Naive thymus-derived CD8-positive, alpha-beta T cell (primary cell): ENCODE measurements around the gene BAHCC1. TPM values are rescaled to one million over a fixed set of nuclear protein-coding genes. Genes with fewer than 3 reads are reported as not detected.

ENCODE experiments used
- ATAC-seq, 2 donors: fragments of 150-1000 bp; cut with Tn5 transposase in 1 of 2; sonication (Bioruptor Pico), chemical (Tn5 transposase) in 1 of 2; 1 replicate in 1 of 2; 2 replicates in 1 of 2; pipeline ENCODE4 v1.10.0; 2021; ENCODE audit warnings: mild to moderate bottlenecking in 2 of 2, moderate library complexity in 2 of 2
- POLR2A ChIA-PET: fragments of 350-600 bp; sonication (Branson Sonifier 250); formaldehyde crosslinking; loops from one replicate; lab custom pipeline; 2021; ENCODE audit warnings: antibody characterized with exemption; lab: Charles Lee
- DNase-seq, 10 donors: peaks; one replicate each; pipeline versions ENCODE4 v3.0.0 to v3.0.0-alpha.2; 2020 to 2022
- H3K27ac Mint-ChIP-seq, 10 donors: one replicate each; pipeline ENCODE4 v1.8.0; 2020 to 2022; ENCODE audit warnings: mild to moderate bottlenecking in 10 of 10, mixed read lengths in 10 of 10, moderate library complexity in 4 of 10, inconsistent platforms in 1 of 10
- H3K27me3 Mint-ChIP-seq, 5 donors: one replicate each; pipeline ENCODE4 v1.8.0; 2021 to 2022; ENCODE audit warnings: mixed read lengths in 5 of 5
- H3K36me3 Mint-ChIP-seq, 3 donors: one replicate each; pipeline ENCODE4 v1.8.0; 2020 to 2022; ENCODE audit warnings: mixed read lengths in 3 of 3, mild to moderate bottlenecking in 2 of 3, inconsistent platforms in 1 of 3
- H3K4me1 Mint-ChIP-seq, 4 donors: one replicate each; pipeline ENCODE4 v1.8.0; 2021 to 2022; ENCODE audit warnings: mixed read lengths in 4 of 4
- H3K4me3 Mint-ChIP-seq, 10 donors: one replicate each; pipeline ENCODE4 v1.8.0; 2020 to 2022; ENCODE audit warnings: mild to moderate bottlenecking in 10 of 10, mixed read lengths in 10 of 10, moderate library complexity in 6 of 10, inconsistent platforms in 1 of 10
- H3K9me3 Mint-ChIP-seq, 9 donors: one replicate each; pipeline ENCODE4 v1.8.0; 2020 to 2022; ENCODE audit warnings: mixed read lengths in 9 of 9, mild to moderate bottlenecking in 3 of 9, inconsistent platforms in 1 of 9, moderate library complexity in 1 of 9
- polyA plus RNA-seq, 3 donors: library from polyadenylated mRNA; unstranded; fragments of 300-500 nt; fragmentation: Illumina TruSeq; gene quantifications; one replicate each; pipeline ENCODE4 v1.2.3, GENCODE V29; 2021
- total RNA-seq, 8 experiments: library from RNA in 2 of 8; stranded (reverse) in 2 of 8; gene quantifications; one replicate each; pipeline ENCODE4 v1.2.3 and lab custom pipeline; 2021 to 2026

BAHCC1 gene
- total and polyA plus RNA-seq, 5 experiments from 2014 or later = not detected

DNA sequence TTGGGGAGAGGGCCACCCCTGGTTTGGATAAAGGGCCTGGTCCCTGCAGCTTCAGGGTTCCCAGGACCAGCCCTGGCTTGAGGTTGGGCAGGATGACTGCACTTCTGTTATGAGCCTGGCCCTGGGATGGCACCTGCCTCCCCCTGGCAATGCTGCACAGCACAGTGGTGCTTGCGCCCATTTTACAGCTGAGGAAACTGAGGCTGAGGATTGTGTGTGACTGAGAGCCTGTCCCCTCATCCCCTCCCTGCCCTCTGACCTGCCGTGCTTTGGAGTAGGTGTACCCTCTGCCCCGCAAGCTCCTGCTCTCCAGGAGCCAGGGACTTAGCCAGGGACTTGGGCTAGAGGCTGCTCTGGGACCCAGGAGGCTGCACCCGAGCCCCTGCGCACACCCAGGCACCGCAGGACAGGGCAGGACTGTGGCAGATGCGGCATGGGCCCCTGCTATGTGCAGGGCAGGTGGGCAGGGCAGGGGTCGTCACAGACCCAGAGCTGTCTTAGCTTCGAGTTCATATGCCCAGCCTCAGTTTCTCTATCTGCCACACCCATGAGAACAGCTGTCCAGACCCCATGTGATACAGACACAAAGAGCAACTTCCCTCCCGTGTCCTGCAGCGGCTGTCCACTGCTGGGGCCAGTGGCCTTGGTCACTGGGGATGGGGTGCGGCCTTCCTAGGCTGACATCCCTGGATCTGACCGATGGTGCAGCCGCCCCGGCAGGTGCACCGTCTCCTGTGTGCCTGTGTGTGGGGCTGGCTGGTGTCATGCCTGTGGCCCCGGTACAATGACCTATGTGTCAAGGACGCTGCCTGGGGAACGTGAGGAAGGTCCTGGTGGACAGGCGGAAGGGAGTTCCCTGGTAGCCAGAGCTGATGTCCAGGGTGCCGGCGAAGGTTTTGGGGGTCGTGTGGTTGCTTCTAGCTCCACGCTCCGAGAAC, 36.6 kb downstream of the BAHCC1 start:
- no peak for ATAC-seq
- H3K27me3 Mint-ChIP-seq = peaks cover 2 to 61% (median 9%) of the 10 kb centered on the region in 5 donors
- H3K4me1 Mint-ChIP-seq = peaks cover 8 to 27% (median 17%) of the 10 kb centered on the region in 4 donors
- H3K27ac Mint-ChIP-seq = no peak overlapping the region
- H3K4me3 Mint-ChIP-seq = no peak overlapping the region
- POLR2A ChIA-PET = interaction anchor here (0.8 kb wide), 1 partner anchor 1070 kb away, joined by 4 read pairs; no protein-coding TSS in a partner anchor
- no peaks in the 10 kb centered on the region for H3K9me3 Mint-ChIP-seq
- peaks cover 0 to 2% (median 0%) of the 10 kb centered on the region in 3 donors for H3K36me3 Mint-ChIP-seq
- no peak for DNase-seq

GRCh38 chr17:81432941-81433340, 37.7 kb downstream of the BAHCC1 start:
- peaks cover 4 to 16% (median 10%) of the 10 kb centered on the region in 4 donors for H3K4me1 Mint-ChIP-seq
- ATAC-seq (no peak), DNase-seq (no peak)
- POLR2A ChIA-PET = interaction anchor here (0.9 kb wide), 1 partner anchor 10 kb away, joined by 4 read pairs; no protein-coding TSS in a partner anchor
- no peaks in the 10 kb centered on the region for H3K9me3 Mint-ChIP-seq
- peaks cover 0 to 57% (median 9%) of the 10 kb centered on the region in 5 donors for H3K27me3 Mint-ChIP-seq
- H3K36me3 Mint-ChIP-seq = peaks cover 0 to 2% (median 0%) of the 10 kb centered on the region in 3 donors
- H3K27ac Mint-ChIP-seq = no peak overlapping the region
- H3K4me3 Mint-ChIP-seq = no peak overlapping the region

DNA sequence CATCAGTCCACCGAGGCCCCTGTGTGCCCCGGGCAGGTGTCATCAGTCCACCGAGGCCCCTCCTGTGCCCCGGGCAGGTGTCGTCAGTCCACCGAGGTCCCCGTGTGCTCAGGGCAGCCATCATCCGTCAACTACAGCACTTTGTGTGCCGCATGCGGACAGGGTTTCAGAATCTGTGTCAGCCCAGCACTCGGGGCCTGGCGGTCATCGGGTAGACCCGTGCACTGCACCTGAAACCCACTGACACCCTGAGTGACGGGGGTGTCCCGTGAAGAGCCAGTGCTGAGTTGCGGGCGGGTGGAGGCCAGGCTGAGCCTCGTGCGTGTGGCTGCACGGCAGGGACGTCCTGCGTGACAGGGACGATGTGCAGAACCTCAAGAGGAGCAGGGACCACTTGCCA, 38.4 kb downstream of the BAHCC1 start:
- POLR2A ChIA-PET = interaction anchor here (0.9 kb wide), 1 partner anchor 10 kb away, joined by 4 read pairs; no protein-coding TSS in a partner anchor
- H3K27me3 Mint-ChIP-seq = peaks cover 0 to 54% (median 9%) of the 10 kb centered on the region in 5 donors
- no peak overlapping the region for H3K27ac Mint-ChIP-seq
- H3K4me3 Mint-ChIP-seq = no peak overlapping the region
- DNase-seq (no peak), ATAC-seq (no peak)
- H3K9me3 Mint-ChIP-seq = no peaks in the 10 kb centered on the region
- H3K36me3 Mint-ChIP-seq = peaks cover 0 to 2% (median 0%) of the 10 kb centered on the region in 3 donors
- peaks cover 3 to 12% (median 7%) of the 10 kb centered on the region in 4 donors for H3K4me1 Mint-ChIP-seq

GRCh38 chr17:81434072-81434471, 38.8 kb downstream of the BAHCC1 start:
- peaks cover 4 to 12% (median 6%) of the 10 kb centered on the region in 4 donors for H3K4me1 Mint-ChIP-seq
- H3K4me3 Mint-ChIP-seq = no peak overlapping the region
- no peak overlapping the region for H3K27ac Mint-ChIP-seq
- H3K9me3 Mint-ChIP-seq = no peaks in the 10 kb centered on the region
- ATAC-seq (no peak), DNase-seq (no peak)
- H3K36me3 Mint-ChIP-seq = peaks cover 0 to 2% (median 0%) of the 10 kb centered on the region in 3 donors
- POLR2A ChIA-PET = no interaction called here
- peaks cover 0 to 51% (median 10%) of the 10 kb centered on the region in 5 donors for H3K27me3 Mint-ChIP-seq

DNA sequence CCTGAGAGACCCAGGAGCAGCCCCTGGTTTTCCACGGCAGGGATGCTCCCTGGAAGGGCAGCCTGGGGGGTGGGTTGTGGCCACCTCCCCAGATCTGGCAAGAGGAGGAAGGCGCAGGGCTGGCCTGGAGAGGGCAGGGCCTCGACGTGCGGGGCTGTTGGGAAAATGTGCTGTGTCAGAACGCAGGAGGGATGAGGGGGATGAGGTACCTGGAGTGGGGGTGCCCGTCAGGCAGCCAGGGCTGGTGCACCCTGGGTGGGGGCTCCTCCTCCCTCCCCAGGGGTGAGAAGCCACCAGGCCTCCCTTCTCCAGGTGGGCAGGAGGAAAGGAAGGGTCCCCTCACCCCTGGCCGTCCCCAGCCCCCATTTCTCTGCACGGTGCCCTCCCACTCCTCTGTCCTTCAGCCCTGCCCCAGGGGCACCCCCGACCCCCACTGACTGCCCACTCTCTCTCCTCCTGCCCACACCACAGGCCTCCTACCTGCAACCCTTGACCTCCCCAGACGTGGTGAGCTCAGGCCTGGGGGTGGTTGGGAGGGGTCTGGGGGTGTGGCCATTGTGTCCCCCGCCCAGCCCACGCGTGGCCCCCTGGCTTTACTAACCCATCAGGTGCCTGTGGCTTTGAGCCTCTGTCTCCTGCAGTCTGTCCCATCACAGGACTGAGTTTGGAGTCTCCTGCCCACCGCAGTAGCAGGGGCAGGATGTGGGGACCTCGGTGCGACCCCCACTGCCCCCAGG, 39.6 kb downstream of the BAHCC1 start:
- POLR2A ChIA-PET = no interaction called here

DNA sequence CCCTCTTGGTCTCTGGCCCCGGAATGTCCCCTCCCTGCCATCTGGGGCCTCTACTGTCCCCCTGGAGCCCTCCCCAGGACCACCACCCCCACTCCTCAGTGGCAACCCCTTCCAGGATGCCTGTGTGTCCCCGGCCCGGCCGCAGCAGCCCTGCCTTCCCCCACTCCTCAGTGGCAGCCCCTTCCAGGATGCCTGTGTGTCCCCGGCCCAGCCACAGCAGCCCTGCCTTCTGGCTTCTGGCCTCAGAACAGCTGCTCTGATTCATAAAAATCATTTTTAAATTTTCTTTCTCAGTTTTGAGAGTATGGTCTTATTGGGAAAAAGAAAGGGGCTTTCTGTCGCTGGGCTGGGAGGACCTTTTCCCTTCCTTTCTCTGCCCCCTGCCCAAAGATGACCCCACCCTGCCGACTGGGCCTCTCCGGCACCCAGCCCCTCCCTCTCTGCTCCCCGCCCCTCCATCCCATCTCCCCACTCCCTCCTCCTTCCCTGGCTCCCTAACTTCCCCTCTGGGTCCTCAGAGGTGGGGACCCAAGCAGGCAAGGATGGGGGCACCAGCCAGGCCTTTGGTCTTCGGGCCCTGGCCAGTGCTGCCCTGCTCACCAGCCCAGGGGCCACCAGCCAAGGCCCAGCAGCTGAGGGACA, 40.5 kb downstream of the BAHCC1 start:
- Mint-ChIP-seq H3K27me3 (peaks cover 0 to 47% (median 10%) of the 10 kb centered on the region in 5 donors), H3K27ac (no peak overlapping the region), H3K4me3 (no peak overlapping the region), H3K36me3 (no peaks in the 10 kb centered on the region), H3K4me1 (peaks cover 3 to 11% (median 5%) of the 10 kb centered on the region in 4 donors), H3K9me3 (no peaks in the 10 kb centered on the region)
- no peak for DNase-seq
- POLR2A ChIA-PET = no interaction called here
- ATAC-seq = no peak

More for the DNA sequence above, 39.6 kb downstream of the BAHCC1 start:
- no peak for DNase-seq
- peaks cover 0 to 2% (median 0%) of the 10 kb centered on the region in 3 donors for H3K36me3 Mint-ChIP-seq
- H3K4me1 Mint-ChIP-seq = peaks cover 6 to 16% (median 7%) of the 10 kb centered on the region in 4 donors
- H3K9me3 Mint-ChIP-seq = no peaks in the 10 kb centered on the region
- H3K27ac Mint-ChIP-seq = no peak overlapping the region
- ATAC-seq = no peak
- peaks cover 0 to 52% (median 10%) of the 10 kb centered on the region in 5 donors for H3K27me3 Mint-ChIP-seq
- no peak overlapping the region for H3K4me3 Mint-ChIP-seq

DNA sequence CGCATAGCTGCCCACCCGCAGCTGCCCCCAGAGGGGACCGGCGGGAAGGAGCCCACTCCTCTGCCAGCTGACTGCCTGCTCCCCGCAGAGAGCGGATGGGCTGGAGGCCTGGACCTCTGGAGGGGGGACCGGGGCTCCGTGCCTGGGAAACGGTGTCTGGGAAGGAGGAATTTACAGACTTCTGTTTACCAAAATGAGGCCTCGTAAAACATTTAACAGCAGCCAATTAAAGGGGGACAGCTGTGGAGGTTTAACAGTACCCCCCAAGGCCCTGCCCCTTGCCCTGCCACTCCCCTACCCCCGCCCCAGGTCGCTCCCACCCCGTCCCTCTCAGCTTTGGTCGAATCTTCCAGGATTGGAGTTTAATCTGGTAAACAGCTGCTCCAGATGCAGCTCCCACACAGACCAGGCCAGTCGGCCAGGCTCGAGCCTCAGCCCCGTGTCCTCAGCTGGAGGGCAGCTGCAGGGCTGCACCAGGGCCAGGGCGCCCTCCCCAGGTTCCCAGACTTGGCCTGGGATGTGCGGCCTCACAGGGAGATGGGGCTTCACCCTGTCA, 41.1 kb downstream of the BAHCC1 start:
- Mint-ChIP-seq H3K9me3 (no peaks in the 10 kb centered on the region), H3K27ac (no peak overlapping the region), H3K4me3 (no peak overlapping the region), H3K27me3 (peaks cover 0 to 43% (median 7%) of the 10 kb centered on the region in 5 donors), H3K36me3 (no peaks in the 10 kb centered on the region), H3K4me1 (peaks cover 3 to 10% (median 5%) of the 10 kb centered on the region in 4 donors)
- POLR2A ChIA-PET = no interaction called here
- ATAC-seq (no peak), DNase-seq (no peak)

GRCh38 chr17:81437191-81437651, 42.0 kb downstream of the BAHCC1 start:
- H3K27me3 Mint-ChIP-seq = peaks cover 0 to 38% (median 7%) of the 10 kb centered on the region in 5 donors
- no peak overlapping the region for H3K4me3 Mint-ChIP-seq
- ATAC-seq = no peak
- POLR2A ChIA-PET = no interaction called here
- no peaks in the 10 kb centered on the region for H3K9me3 Mint-ChIP-seq
- DNase-seq = no peak
- H3K4me1 Mint-ChIP-seq = peaks cover 3 to 10% (median 5%) of the 10 kb centered on the region in 4 donors
- no peak overlapping the region for H3K27ac Mint-ChIP-seq
- H3K36me3 Mint-ChIP-seq = no peaks in the 10 kb centered on the region

DNA sequence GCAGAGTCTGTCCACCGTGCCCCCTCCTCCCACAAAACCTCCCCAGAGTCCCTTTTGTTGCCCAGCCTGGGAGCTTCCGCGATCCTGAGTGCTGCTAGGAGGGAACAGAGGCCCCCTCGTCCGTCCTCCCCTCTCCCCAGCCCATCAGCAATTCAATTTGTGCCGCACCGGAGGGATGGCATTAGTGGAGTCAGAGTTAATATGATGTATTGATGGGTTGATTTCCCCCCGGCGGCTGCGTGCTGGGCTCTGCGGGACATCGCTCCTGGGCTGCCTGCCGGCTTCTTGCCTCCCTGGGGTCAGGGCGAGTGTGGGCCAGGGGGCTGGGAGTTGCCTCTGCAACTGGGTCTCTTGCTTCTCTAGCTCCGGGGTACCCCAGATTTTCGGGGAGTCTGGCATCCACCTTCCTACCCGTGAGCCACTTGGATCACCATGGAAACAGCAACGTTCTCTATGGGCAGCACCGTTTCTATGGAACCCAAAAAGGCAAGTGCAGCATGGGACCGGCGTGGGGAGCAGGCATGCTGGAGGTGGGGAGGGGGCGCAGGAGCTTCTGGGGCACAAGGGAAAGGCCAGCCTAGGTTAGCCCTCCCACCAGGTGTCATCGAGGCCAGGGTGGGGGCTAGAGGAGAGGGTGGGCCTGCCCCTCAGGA, 42.9 kb downstream of the BAHCC1 start:
- DNase-seq (no peak), ATAC-seq (no peak)
- POLR2A ChIA-PET = no interaction called here
- H3K36me3 Mint-ChIP-seq = no peaks in the 10 kb centered on the region
- H3K4me3 Mint-ChIP-seq = no peak overlapping the region
- peaks cover 3 to 10% (median 5%) of the 10 kb centered on the region in 4 donors for H3K4me1 Mint-ChIP-seq
- H3K9me3 Mint-ChIP-seq = no peaks in the 10 kb centered on the region
- peaks cover 0 to 33% (median 7%) of the 10 kb centered on the region in 5 donors for H3K27me3 Mint-ChIP-seq
- no peak overlapping the region for H3K27ac Mint-ChIP-seq

DNA sequence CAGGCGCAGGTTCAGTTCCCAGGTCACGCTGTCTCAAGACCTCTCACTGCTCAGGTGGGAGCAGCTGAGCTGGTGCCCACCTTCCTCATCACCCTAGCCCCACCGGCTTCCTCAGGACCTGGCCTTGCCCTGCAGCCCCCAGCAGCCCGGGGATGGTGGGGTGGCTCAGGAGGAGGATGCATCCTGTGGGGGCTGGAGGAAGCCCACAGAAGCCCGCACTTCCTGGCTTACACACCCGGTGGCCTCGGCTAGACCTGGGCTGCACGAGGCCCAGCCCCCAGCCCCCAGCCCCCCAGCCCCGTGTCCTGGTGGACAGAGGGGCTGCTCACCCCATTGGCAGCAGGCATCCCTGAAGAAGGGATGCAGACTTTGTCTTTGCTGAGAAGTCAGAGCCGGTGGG, 43.4 kb downstream of the BAHCC1 start:
- peak in 1 of 2 donors; percentile 61 for ATAC-seq
- H3K4me1 Mint-ChIP-seq = peaks cover 3 to 10% (median 5%) of the 10 kb centered on the region in 4 donors
- H3K27ac Mint-ChIP-seq = no peak overlapping the region
- POLR2A ChIA-PET = no interaction called here
- peaks cover 0 to 29% (median 7%) of the 10 kb centered on the region in 5 donors for H3K27me3 Mint-ChIP-seq
- no peak for DNase-seq
- H3K36me3 Mint-ChIP-seq = no peaks in the 10 kb centered on the region
- H3K4me3 Mint-ChIP-seq = no peak overlapping the region
- no peaks in the 10 kb centered on the region for H3K9me3 Mint-ChIP-seq

- no peaks in the 10 kb centered on the region for H3K36me3 Mint-ChIP-seq
- POLR2A ChIA-PET = no interaction called here
- peaks cover 0 to 21% (median 7%) of the 10 kb centered on the region in 5 donors for H3K27me3 Mint-ChIP-seq
- DNase-seq (no peak), ATAC-seq (no peak)
- no peak overlapping the region for H3K4me3 Mint-ChIP-seq
- H3K9me3 Mint-ChIP-seq = no peaks in the 10 kb centered on the region
- H3K4me1 Mint-ChIP-seq = peaks cover 3 to 10% (median 5%) of the 10 kb centered on the region in 4 donors
- H3K27ac Mint-ChIP-seq = no peak overlapping the region
These were observed 44.8 kb downstream of the BAHCC1 start for GRCh38 chr17:81440051-81440471.
